ENCODE measurements around the gene MCC.

DNA sequence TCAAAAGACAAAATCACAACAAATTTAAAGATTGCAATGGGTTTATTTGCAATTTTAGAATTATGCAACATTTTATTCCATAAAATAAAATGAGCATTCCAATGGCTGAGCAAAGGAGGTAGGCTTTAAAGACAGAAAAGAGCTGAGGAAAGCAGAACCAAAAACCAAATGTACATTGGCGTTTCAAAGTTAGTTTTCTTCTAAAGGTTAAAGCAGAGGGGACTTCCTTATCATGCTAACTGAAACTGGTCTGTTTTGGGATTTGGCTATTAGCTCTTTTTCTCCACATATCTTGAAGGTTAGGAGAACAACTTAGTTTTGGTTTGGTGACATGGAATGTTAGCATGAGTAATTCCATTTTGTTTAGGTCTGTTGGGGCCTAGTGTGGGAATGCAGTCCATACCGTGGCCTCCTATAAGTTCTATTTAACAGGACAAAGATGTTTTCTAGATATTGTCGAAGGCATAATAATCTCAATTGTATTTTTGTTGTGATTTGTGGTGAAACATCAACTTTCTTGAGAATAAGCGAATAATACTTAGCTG lies 491.4 kb downstream of the MCC start:
- TF ChIP-seq EZH2phosphoT487 (IDR thresholded peaks at IDR 0.05; ENCODE audit: insufficient read depth, low read depth) (no peak), EZH2 (IDR thresholded peaks at IDR 0.05; ENCODE audit: insufficient read depth, poor library complexity, severe bottlenecking) (no peak)
